Neuronal stem cell (in vitro differentiated cells): ENCODE data around the gene SH3PXD2B.
A peak's percentile ranks its signal among the peaks of the same experiment; 100 is the strongest.

Source experiments
- DNase-seq: peaks from one replicate; pipeline ENCODE4 v3.0.0-alpha.2; 2013; ENCODE audit warnings: low spot score
- H2AFZ ChIP-seq: one replicate; pipeline ENCODE4 v1.6.1; 2013; ENCODE audit warnings: mild to moderate bottlenecking, low read length, inconsistent platforms
- H2AK5ac ChIP-seq: 2 replicates; pipeline ENCODE4 v1.6.1; 2013; ENCODE audit warnings: low read depth, mild to moderate bottlenecking, inconsistent platforms, low read length, moderate library complexity, mixed read lengths
- H2BK120ac ChIP-seq: 2 replicates; pipeline ENCODE4 v1.6.1; 2013; ENCODE audit warnings: low read depth, mild to moderate bottlenecking, inconsistent platforms, low read length, moderate library complexity, mixed read lengths
- H2BK12ac ChIP-seq: one replicate; pipeline ENCODE4 v1.6.1; 2013; ENCODE audit warnings: low read length, inconsistent platforms
- H2BK15ac ChIP-seq: 2 replicates; pipeline ENCODE4 v1.6.1; 2013; ENCODE audit warnings: mild to moderate bottlenecking, low read length, inconsistent platforms, mixed read lengths
- H2BK5ac ChIP-seq: one replicate; pipeline ENCODE4 v1.6.1; 2013; ENCODE audit warnings: inconsistent platforms, mild to moderate bottlenecking, low read length, moderate library complexity
- H3K14ac ChIP-seq: one replicate; pipeline ENCODE4 v1.6.1; 2013; ENCODE audit warnings: low read length, inconsistent platforms
- H3K18ac ChIP-seq: 2 replicates; pipeline ENCODE4 v1.6.1; 2013; ENCODE audit warnings: low read length, inconsistent platforms
- H3K23ac ChIP-seq: 2 replicates; pipeline ENCODE4 v1.6.1; 2013; ENCODE audit warnings: low read depth, mild to moderate bottlenecking, mixed read lengths, low read length, inconsistent platforms; ENCODE audit not compliant: poor library complexity
- H3K27ac ChIP-seq: replicated peaks from 3 replicates; pipeline ENCODE4 v1.5.1; 2013; ENCODE audit warnings: low read length, inconsistent platforms
- H3K27me3 ChIP-seq, 3 experiments: 2 replicates each; pipeline ENCODE4 v1.6.1; 2013; ENCODE audit warnings: low read length in 3 of 3, mild to moderate bottlenecking in 2 of 3, inconsistent platforms in 1 of 3, low read depth in 1 of 3, mixed read lengths in 1 of 3, moderate library complexity in 1 of 3; ENCODE audit not compliant: control insufficient read depth in 3 of 3, insufficient read depth in 3 of 3
- H3K36me3 ChIP-seq, 2 donors: replicated peaks in 1 of 2; 2 replicates each; pipeline ENCODE4 v1.6.1; 2013; ENCODE audit warnings: low read length in 2 of 2; ENCODE audit not compliant: control insufficient read depth in 2 of 2, insufficient read depth in 2 of 2
- H3K4ac ChIP-seq: 2 replicates; pipeline ENCODE4 v1.6.1; 2013; ENCODE audit warnings: inconsistent platforms, mild to moderate bottlenecking, low read length, moderate library complexity
- H3K4me1 ChIP-seq, 2 donors: 1 replicate in 1 of 2; 2 replicates in 1 of 2; pipeline ENCODE4 v1.6.1; 2013; ENCODE audit warnings: low read length in 2 of 2, low read depth in 1 of 2; ENCODE audit not compliant: control insufficient read depth in 2 of 2, insufficient read depth in 1 of 2
- H3K4me2 ChIP-seq: one replicate; pipeline ENCODE4 v1.6.1; 2013; ENCODE audit warnings: mild to moderate bottlenecking, low read length, inconsistent platforms; ENCODE audit not compliant: insufficient read depth, poor library complexity, severe bottlenecking
- H3K4me3 ChIP-seq, 2 donors: 2 replicates each; pipeline ENCODE4 v1.5.1; 2013; ENCODE audit warnings: low read length in 2 of 2, mild to moderate bottlenecking in 2 of 2, inconsistent platforms in 1 of 2, moderate library complexity in 1 of 2
- H3K79me1 ChIP-seq: one replicate; pipeline ENCODE4 v1.6.1; 2013; ENCODE audit warnings: low read depth, mild to moderate bottlenecking, inconsistent platforms, low read length, moderate library complexity
- H3K9ac ChIP-seq: one replicate; pipeline ENCODE4 v1.6.1; 2013; ENCODE audit warnings: mild to moderate bottlenecking, low read depth, low read length, inconsistent platforms; ENCODE audit not compliant: poor library complexity
- H3K9me3 ChIP-seq, 2 donors: replicated peaks in 1 of 2; 2 replicates each; pipeline versions ENCODE3 to v1.6.1; 2013; ENCODE audit warnings: low read length in 2 of 2, mild to moderate bottlenecking in 2 of 2, inconsistent platforms in 1 of 2, low read depth in 1 of 2, mixed read lengths in 1 of 2, moderate library complexity in 1 of 2; ENCODE audit not compliant: control insufficient read depth in 2 of 2, insufficient read depth in 1 of 2
- H4K8ac ChIP-seq: one replicate; pipeline ENCODE4 v1.6.1; 2013; ENCODE audit warnings: low read depth, mild to moderate bottlenecking, inconsistent platforms, low read length, moderate library complexity
- H4K91ac ChIP-seq: one replicate; pipeline ENCODE4 v1.6.1; 2013; ENCODE audit warnings: low read length, low read depth, mild to moderate bottlenecking, inconsistent platforms; ENCODE audit not compliant: poor library complexity
- WGBS, 2 donors: extraction: QIAGEN DNeasy Blood & Tissue Kit; methylation state at CpG; one replicate each; pipeline ENCODE4 v1.1.7; 2013; ENCODE audit warnings: missing lambda C conversion rate in 2 of 2, mixed read lengths in 1 of 2; ENCODE audit not compliant: insufficient read length in 2 of 2, insufficient replicate concordance in 1 of 2; ENCODE audit errors: extremely low coverage in 2 of 2; 5-methylcytosine and 5-hydroxymethylcytosine counted together

SH3PXD2B gene

DNA sequence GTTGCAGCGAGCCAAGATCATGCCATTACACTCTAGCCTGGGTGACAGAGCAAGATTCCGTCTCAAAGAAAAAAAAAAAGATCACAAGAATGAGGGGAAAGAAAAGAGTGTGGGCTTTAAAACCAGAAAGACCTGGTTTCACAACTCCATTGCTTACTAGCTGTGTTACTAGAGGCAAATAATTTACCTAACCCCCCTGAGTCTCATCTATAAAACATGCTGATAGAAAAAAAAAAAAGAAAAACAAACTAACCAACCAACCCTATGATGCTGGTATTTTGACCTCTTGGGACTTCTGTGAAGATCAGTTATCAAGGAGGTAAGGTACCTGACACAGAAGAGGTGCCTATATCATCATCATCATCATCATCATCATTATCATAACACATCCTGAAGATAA lies 110.6 kb downstream of the SH3PXD2B start:
- Histone ChIP-seq H3K36me3 (peaks cover 50 to 95% of the 10 kb centered on the region in 2 donors), H3K14ac (no peak overlapping the region), H2BK120ac (no peak overlapping the region), H3K4ac (no peak overlapping the region), H3K27ac (no peak overlapping the region), H2BK15ac (no peak overlapping the region), H4K8ac (no peak overlapping the region), H3K23ac (no peak overlapping the region), H2AFZ (no peak overlapping the region), H3K18ac (no peak overlapping the region), H3K9ac (no peak overlapping the region), H3K27me3 (no peaks in the 10 kb centered on the region), H3K4me2 (no peak overlapping the region), H3K79me1 (no peaks in the 10 kb centered on the region), H4K91ac (no peak overlapping the region), H3K4me3 (no peak overlapping the region), H3K4me1 (no peaks in the 10 kb centered on the region), H2BK12ac (no peak overlapping the region), H3K9me3 (no peaks in the 10 kb centered on the region), H2AK5ac (no peak overlapping the region), H2BK5ac (no peak overlapping the region)
- no peak for DNase-seq
- no CpG with 5 or more reads among the region's 2 CpGs for whole genome bisulfite sequencing, 2 donors

DNA sequence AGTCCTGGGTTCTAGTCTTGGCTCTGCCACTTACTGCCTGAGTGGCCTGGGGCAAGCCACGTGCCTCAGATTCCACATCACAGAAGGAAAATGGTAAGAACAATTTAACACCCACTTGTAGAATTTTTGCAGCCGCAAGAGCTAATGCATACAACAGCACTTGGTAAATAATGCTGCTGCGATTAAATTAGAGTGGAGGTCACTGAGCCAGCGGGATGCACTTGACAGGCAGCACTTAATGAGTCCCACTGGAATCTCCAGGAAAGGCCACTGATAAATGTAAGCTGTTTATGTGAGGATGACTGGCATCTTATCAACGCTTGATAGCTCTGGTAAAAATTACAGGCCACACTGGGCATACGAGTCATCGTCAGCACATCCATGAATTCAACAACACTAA lies 111.4 kb downstream of the SH3PXD2B start:
- Histone ChIP-seq H3K9ac (no peak overlapping the region), H3K79me1 (no peaks in the 10 kb centered on the region), H3K18ac (no peak overlapping the region), H3K23ac (no peak overlapping the region), H2AFZ (no peak overlapping the region), H3K27ac (no peak overlapping the region), H3K4ac (no peak overlapping the region), H2AK5ac (no peak overlapping the region), H4K8ac (no peak overlapping the region), H2BK5ac (no peak overlapping the region), H3K4me3 (no peak overlapping the region), H4K91ac (no peak overlapping the region), H3K14ac (no peak overlapping the region), H2BK12ac (no peak overlapping the region), H2BK15ac (no peak overlapping the region), H3K36me3 (peaks cover 49 to 95% of the 10 kb centered on the region in 2 donors), H3K27me3 (no peaks in the 10 kb centered on the region), H3K9me3 (no peaks in the 10 kb centered on the region), H3K4me1 (no peaks in the 10 kb centered on the region), H3K4me2 (no peak overlapping the region), H2BK120ac (no peak overlapping the region)
- no CpG with 5 or more reads among the region's 7 CpGs for whole genome bisulfite sequencing, 2 donors
- DNase-seq: no peak

DNA sequence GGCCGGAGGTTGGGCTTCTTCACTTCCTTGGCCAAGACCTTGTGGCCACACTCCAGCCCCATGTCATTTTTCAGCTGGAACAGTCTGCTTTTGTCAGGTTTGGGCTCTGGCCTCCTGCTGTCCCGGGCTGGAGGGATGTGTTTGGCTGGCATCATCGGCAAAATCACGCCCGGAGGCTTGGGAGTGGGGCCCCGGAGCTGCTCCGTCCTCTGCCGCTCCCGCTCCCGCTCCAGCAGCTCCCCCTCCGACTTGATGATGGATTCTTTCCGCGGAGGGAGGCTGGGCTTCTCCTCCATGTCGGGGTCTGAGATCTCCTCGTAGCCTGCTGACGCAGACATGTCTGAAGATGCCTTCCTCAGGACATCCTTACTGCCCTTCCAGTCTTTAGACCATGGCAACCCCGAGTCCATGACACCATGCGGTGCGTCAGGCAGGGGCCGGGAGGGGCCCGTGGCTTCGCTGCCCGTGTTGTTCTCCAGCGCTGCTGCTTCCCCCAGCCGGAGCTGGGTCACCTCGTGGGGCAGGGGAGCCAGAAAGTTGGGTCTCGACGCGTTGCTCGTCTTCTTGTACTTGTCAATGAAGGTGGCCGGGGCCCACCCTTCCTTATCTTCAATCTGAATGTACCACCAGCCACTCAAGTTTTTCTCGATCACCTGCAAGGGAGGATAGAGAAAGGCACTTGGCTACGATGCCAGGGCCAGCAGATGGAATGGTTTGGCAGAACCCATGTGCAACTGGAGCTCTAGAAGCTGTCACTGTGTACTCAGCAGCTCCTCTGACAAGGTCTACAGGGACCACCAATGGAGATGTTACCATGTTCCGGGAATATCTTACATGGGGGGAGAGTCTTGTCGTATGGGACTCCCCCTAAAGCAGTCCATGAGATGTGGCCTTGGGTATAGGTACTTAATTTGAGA lies 114.8 kb downstream of the SH3PXD2B start:
- Histone ChIP-seq H3K4me2 (no peak overlapping the region), H3K4me1 (no peaks in the 10 kb centered on the region), H3K36me3 (peaks cover 30 to 92% of the 10 kb centered on the region in 2 donors), H2BK12ac (no peak overlapping the region), H2BK120ac (no peak overlapping the region), H3K4ac (no peak overlapping the region), H2AK5ac (no peak overlapping the region), H3K23ac (no peak overlapping the region), H3K18ac (no peak overlapping the region), H4K91ac (no peak overlapping the region), H3K9ac (peak overlapping the region; percentile 12), H2BK5ac (no peak overlapping the region), H3K27me3 (no peaks in the 10 kb centered on the region), H3K9me3 (no peaks in the 10 kb centered on the region), H3K27ac (no peak overlapping the region), H2AFZ (no peak overlapping the region), H4K8ac (no peak overlapping the region), H3K4me3 (peak overlapping the region in 1 of 2 donors; percentile 25), H3K14ac (no peak overlapping the region), H2BK15ac (no peak overlapping the region), H3K79me1 (peaks cover 2% of the 10 kb centered on the region)
- no CpG with 5 or more reads among the region's 35 CpGs for WGBS, 2 donors
- no peak for DNase-seq

- Histone ChIP-seq H3K4me1 (no peaks in the 10 kb centered on the region), H4K8ac (no peak overlapping the region), H4K91ac (no peak overlapping the region), H3K18ac (no peak overlapping the region), H3K4me3 (no peak overlapping the region), H3K27me3 (no peaks in the 10 kb centered on the region), H2AK5ac (no peak overlapping the region), H3K36me3 (peaks cover 24 to 78% of the 10 kb centered on the region in 2 donors), H2BK5ac (no peak overlapping the region), H3K23ac (no peak overlapping the region), H3K14ac (no peak overlapping the region), H3K9ac (no peak overlapping the region), H3K9me3 (no peaks in the 10 kb centered on the region), H2BK12ac (no peak overlapping the region), H2BK120ac (no peak overlapping the region), H3K4ac (no peak overlapping the region), H3K4me2 (no peak overlapping the region), H2BK15ac (no peak overlapping the region), H2AFZ (no peak overlapping the region), H3K79me1 (peaks cover 2% of the 10 kb centered on the region), H3K27ac (no peak overlapping the region)
- no CpG with 5 or more reads among the region's 9 CpGs for WGBS, 2 donors
- DNase-seq: no peak
Observed at GRCh38 chr5:172336676-172337285, 117.5 kb downstream of the SH3PXD2B start.
